DND-41 (cell line): ENCODE measurements around the gene LECT2.

Source experiments
- EZH2 ChIP-seq: IDR thresholded peaks from 3 replicates; pipeline ENCODE4 v1.6.1; 2012; ENCODE audit warnings: borderline replicate concordance, low read depth, mild to moderate bottlenecking, moderate library complexity, low read length, inconsistent platforms; ENCODE audit not compliant: severe bottlenecking
- TF ChIP-seq, protein P1 (sequence below): IDR thresholded peaks from 2 replicates; pipeline ENCODE4 v1.5.1; 2012; ENCODE audit warnings: borderline replicate concordance, low read length, moderate library complexity, mild to moderate bottlenecking; ENCODE audit not compliant: poor library complexity, severe bottlenecking; ENCODE audit errors: extremely low read depth

DNA sequence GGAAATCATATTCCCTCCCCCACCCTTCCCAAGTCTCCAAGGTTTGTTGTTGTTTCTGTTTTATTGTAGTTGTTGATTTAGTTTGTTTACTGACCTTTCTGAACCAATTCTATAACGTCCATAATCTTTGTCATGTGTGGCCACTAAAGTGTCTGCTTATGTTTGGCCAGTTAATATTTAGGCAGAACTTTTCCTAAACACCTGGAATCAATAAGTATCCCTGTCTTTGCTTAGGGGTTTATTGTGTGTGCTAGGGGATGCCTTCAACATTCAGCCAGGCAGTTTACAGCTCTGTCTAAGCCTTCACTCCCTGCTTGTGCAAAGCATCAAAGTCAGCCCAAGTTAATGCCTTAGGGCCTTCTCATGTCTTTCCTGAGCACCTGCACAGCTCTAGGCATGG, 16.9 kb upstream of the LECT2 start:
- TF ChIP-seq, protein P1, sequence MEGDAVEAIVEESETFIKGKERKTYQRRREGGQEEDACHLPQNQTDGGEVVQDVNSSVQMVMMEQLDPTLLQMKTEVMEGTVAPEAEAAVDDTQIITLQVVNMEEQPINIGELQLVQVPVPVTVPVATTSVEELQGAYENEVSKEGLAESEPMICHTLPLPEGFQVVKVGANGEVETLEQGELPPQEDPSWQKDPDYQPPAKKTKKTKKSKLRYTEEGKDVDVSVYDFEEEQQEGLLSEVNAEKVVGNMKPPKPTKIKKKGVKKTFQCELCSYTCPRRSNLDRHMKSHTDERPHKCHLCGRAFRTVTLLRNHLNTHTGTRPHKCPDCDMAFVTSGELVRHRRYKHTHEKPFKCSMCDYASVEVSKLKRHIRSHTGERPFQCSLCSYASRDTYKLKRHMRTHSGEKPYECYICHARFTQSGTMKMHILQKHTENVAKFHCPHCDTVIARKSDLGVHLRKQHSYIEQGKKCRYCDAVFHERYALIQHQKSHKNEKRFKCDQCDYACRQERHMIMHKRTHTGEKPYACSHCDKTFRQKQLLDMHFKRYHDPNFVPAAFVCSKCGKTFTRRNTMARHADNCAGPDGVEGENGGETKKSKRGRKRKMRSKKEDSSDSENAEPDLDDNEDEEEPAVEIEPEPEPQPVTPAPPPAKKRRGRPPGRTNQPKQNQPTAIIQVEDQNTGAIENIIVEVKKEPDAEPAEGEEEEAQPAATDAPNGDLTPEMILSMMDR = no peak
- TF ChIP-seq EZH2 = no peak
